Stimulated activated CD4-positive, alpha-beta T cell treated with anti-CD3 and anti-CD28 coated beads, TNF-alpha, amount 100 ng/mL, for 1 hour (primary cell): Measurements from ENCODE around the gene PHTF2.

ENCODE experiments used
- DNase-seq, 3 donors: peaks; one replicate each; pipeline ENCODE4 v3.0.0-alpha.2; 2020; ENCODE audit warnings: low read depth in 3 of 3, low spot score in 1 of 3

PHTF2 gene

DNA sequence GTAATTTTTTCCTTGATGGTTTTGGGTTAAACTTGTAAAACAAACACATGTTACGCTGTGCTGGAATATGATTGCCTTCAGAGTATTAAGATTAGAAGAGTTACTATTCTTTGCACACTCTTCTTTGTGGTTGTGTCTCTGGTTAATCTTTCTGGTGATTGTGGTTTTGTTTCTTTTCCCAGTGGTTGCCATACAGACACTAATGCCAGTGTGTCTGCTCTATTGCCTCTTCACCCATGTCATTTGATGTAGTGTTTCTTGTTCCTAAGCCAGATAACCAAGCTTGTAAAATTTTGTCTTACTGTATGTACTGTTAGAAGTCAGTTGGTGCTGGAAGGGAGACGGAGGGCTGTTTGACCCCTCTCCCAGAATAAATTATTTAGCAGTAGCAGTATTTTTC, 124.8 kb downstream of the PHTF2 start:
- DNase-seq, result no peak

DNA sequence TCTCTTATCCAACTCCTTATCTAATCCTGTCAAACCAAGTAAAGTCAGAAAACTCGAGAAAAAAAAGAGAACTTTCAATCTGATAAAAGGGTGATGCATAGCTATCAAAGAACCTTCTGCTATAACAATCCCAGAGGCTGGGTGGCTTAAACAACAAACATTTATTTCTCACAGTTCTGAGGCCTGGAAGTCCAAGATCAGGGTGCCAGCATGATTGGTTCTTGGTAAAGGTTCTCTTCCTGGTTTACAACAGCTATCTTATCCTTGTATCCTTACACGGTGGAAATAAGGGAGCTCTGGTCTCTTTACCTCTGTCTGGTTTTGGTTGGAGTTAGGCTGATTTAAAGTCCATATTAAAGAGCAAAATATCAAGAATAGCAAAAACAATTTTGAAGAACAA, 131.9 kb downstream of the PHTF2 start:
- no peak for DNase-seq

GRCh38 chr7:77931841-77932240, 133.3 kb downstream of the PHTF2 start:
- no peak for DNase-seq

GRCh38 chr7:77933394-77933793, 134.8 kb downstream of the PHTF2 start:
- DNase-seq, result no peak

- DNase-seq, result no peak
Measured at GRCh38 chr7:77935652-77936348, 137.2 kb downstream of the PHTF2 start.

DNA sequence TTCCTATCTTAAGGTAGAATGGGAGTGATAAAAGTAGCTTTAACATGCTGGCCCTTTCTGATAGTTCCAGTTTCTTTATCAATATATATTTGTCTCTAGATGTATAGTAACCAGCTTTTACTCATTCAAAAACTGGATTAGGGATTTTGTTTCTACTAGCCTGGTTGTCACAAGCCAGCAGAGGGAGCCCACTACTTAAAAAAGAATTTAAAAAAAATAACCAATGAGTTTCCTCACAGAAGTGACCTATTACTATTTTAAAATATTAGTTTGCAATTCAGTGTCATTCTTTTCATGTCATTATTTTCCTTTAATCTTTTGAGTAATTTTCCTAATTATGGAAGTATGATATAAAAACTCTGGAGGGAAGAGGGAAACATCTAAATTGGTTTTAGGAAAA, 142.1 kb downstream of the PHTF2 start:
- DNase-seq, result no peak

- no peak for DNase-seq
Measured at GRCh38 chr7:77942431-77942830, 143.9 kb downstream of the PHTF2 start.

GRCh38 chr7:77944183-77945182, 145.9 kb downstream of the PHTF2 start:
- no peak for DNase-seq

DNA sequence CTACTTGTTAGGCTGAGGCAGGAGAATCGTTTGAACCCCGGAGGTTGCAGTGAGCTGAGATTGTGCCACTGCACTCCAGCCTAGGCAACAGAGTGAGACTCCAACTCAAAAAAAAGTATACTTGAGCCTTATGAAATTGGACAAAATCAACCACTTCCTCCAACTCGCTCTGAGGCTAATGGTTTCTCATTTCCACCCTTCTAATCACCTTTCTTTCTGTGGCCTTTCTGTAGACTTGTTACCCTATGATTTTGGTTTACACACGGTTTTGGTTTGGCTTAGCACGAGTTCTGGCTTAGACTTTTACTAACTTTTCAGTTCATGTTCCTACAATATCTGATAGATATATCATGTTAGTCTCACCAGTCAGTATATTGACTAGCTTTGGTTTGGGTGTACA, 152.0 kb downstream of the PHTF2 start:
- DNase-seq, result no peak

DNA sequence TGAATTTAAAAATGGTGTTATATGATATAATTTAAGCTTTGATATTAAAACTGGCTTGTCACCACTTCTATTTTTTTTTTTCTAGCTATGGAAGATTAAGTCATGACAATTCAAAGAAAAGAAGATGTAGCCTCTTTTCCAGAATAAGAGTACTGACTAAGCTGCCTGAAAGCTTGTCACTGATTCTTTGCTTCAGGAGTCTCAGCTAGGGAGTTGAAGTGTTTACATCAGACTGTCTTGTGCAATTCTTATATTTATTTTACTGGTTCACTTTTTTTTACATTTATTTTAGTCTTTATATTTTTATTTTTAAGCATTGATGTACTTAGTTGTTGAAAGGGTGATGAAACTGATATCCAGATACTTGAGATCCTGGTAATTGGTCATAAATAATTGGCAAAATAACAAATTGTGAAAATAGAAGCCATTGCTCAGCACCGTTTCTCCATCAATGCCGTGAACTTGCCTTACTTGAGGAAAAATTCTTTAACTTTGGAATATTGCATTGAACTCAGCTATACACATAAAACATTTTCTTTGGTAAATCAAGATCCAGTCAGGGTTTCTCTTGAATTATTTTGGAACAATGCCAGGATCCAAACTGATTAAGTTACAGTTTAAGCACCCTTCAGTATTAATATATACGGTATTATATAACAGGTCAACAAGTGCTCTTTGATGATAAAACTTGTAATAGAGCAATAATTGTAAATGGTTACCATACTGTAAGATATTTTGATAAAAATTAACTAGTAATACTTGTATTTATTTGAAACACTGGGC, 156.4 kb downstream of the PHTF2 start:
- DNase-seq, result no peak

- no peak for DNase-seq
Measured at GRCh38 chr7:77958436-77958835, 159.9 kb downstream of the PHTF2 start.

GRCh38 chr7:77959080-77959479, 160.5 kb downstream of the PHTF2 start:
- no peak for DNase-seq

GRCh38 chr7:77960336-77960735, 161.8 kb downstream of the PHTF2 start:
- no peak for DNase-seq

DNA sequence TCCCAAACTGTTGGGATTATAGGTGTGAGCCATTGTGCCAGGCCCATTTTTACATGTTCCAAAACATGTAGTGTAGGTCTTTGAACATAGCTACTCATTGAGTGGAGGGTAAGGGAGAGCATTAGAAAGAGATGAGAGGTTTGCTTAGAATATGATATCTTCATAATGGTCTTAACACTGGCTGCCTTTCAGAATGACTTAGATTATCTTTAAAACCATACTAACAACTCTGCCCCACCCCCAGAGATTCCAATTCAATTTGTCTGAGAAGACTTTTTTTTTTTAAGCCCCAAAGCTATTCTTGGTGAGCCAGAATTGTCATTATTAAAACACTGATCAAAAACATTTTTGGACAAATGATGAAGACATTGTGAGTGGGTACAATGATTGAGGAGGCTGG, 168.9 kb downstream of the PHTF2 start:
- no peak for DNase-seq

DNA sequence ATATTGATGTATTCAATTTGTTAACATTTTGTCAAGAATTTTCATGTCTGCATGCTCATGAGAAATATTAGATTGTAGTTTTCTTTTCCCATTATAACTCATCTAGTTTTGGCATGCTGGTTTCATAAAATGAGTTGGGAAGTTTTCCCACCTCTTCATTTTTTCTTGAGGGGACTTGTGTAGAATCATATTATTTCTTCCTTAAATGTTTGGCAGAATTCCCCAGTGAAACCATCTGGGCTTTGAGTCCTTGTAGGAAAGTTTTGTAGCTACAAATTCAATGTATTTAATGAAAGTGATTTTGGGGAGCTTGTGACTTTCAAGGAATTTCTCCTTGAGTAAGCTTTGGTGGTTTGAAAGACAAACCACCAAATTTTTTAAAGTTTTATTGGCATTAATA, 173.2 kb downstream of the PHTF2 start:
- DNase-seq, result no peak

GRCh38 chr7:77975672-77976480, 177.3 kb downstream of the PHTF2 start:
- DNase-seq, result no peak

DNA sequence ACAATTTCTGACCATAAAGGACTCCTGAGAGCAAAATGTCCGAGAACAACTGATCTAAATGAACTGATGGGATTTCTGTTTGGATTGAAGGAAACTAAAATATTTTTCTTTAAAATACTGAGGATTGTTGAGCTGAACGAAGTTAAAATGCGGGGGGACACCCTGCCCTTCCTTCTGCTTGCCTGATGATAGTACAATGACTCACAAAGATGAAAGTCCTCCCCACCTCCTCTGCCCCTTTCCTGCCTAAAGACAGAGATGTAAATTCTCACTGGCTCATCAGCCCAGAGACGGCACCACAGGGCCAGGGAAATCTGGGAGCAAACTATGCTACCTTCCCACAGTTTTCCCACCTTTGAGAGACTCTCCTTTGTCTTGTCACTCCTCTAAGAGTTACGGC, 180.6 kb downstream of the PHTF2 start:
- no peak for DNase-seq

- DNase-seq, result no peak
Measured at GRCh38 chr7:77980087-77980713, 181.6 kb downstream of the PHTF2 start.

GRCh38 chr7:77982926-77983550, 184.5 kb downstream of the PHTF2 start:
- no peak for DNase-seq

GRCh38 chr7:77983973-77984372, 185.4 kb downstream of the PHTF2 start:
- no peak for DNase-seq
